Nephron progenitor cell (in vitro differentiated cells): ENCODE data around the gene ADAMTSL5.
"Not testable (repeated sequence)": the region's sequence is repeated elsewhere in the genome, so short reads cannot be mapped to it uniquely, and the experiment has no call there.

Experiments used
- DNase-seq: peaks from one replicate; pipeline ENCODE4 v3.0.0; 2021
- H3K27ac Mint-ChIP-seq: 2 replicates; pipeline ENCODE4 v1.8.0; 2021; ENCODE audit warnings: mild to moderate bottlenecking, moderate library complexity, mixed read lengths
- H3K27me3 Mint-ChIP-seq: 2 replicates; pipeline ENCODE4 v1.8.0; 2021; ENCODE audit warnings: mild to moderate bottlenecking, low read depth, mixed read lengths; ENCODE audit not compliant: poor library complexity
- H3K36me3 Mint-ChIP-seq: 2 replicates; pipeline ENCODE4 v1.8.0; 2021; ENCODE audit warnings: low read depth, mixed read lengths
- H3K4me1 Mint-ChIP-seq: 2 replicates; pipeline ENCODE4 v1.8.0; 2021; ENCODE audit warnings: mixed read lengths
- H3K4me3 Mint-ChIP-seq: 2 replicates; pipeline ENCODE4 v1.8.0; 2021; ENCODE audit warnings: mild to moderate bottlenecking, moderate library complexity, mixed read lengths
- H3K9me3 Mint-ChIP-seq: 2 replicates; pipeline ENCODE4 v1.8.0; 2021; ENCODE audit warnings: mild to moderate bottlenecking, moderate library complexity, mixed read lengths
- CTCF ChIP-seq: fragments of 200-600 bp; sonication (generic); IDR thresholded peaks from 2 replicates; pipeline ENCODE4 v1.5.0; 2021; ENCODE audit warnings: antibody characterized with exemption

ADAMTSL5 gene

GRCh38 chr19:1531587-1531986, 18.8 kb upstream of the ADAMTSL5 start:
- no peak overlapping the region for H3K27ac Mint-ChIP-seq
- no peak for DNase-seq
- no peaks in the 10 kb centered on the region for H3K4me1 Mint-ChIP-seq
- no peak overlapping the region for H3K4me3 Mint-ChIP-seq
- no peaks in the 10 kb centered on the region for H3K9me3 Mint-ChIP-seq
- no peak for TF ChIP-seq CTCF
- H3K36me3 Mint-ChIP-seq = no peaks in the 10 kb centered on the region
- H3K27me3 Mint-ChIP-seq = peaks cover 61% of the 10 kb centered on the region

GRCh38 chr19:1530856-1531255, 18.0 kb upstream of the ADAMTSL5 start:
- H3K27me3 Mint-ChIP-seq = peaks cover 69% of the 10 kb centered on the region
- not testable (repeated sequence) for H3K4me1 Mint-ChIP-seq, H3K9me3 Mint-ChIP-seq, H3K36me3 Mint-ChIP-seq, H3K4me3 Mint-ChIP-seq, DNase-seq, H3K27ac Mint-ChIP-seq

GRCh38 chr19:1529430-1529816, 16.6 kb upstream of the ADAMTSL5 start:
- no peak for DNase-seq
- Mint-ChIP-seq H3K36me3 (no peaks in the 10 kb centered on the region), H3K27me3 (peaks cover 78% of the 10 kb centered on the region), H3K9me3 (no peaks in the 10 kb centered on the region), H3K4me1 (peaks cover 6% of the 10 kb centered on the region), H3K4me3 (no peak overlapping the region), H3K27ac (no peak overlapping the region)
- TF ChIP-seq CTCF = no peak

GRCh38 chr19:1528596-1529429, 16.0 kb upstream of the ADAMTSL5 start:
- DNase-seq = no peak
- Mint-ChIP-seq H3K36me3 (no peaks in the 10 kb centered on the region), H3K27me3 (peaks cover 77% of the 10 kb centered on the region), H3K9me3 (no peaks in the 10 kb centered on the region), H3K27ac (no peak overlapping the region), H3K4me1 (peaks cover 8% of the 10 kb centered on the region), H3K4me3 (no peak overlapping the region)
- no peak for TF ChIP-seq CTCF

- no peak for TF ChIP-seq CTCF
Observed at GRCh38 chr19:1527650-1528309, 15.0 kb upstream of the ADAMTSL5 start.

GRCh38 chr19:1526979-1527649, 14.3 kb upstream of the ADAMTSL5 start:
- DNase-seq = no peak
- H3K9me3 Mint-ChIP-seq = no peaks in the 10 kb centered on the region
- H3K36me3 Mint-ChIP-seq = no peaks in the 10 kb centered on the region
- peaks cover 8% of the 10 kb centered on the region for H3K4me1 Mint-ChIP-seq
- H3K27ac Mint-ChIP-seq = no peak overlapping the region
- peaks cover 77% of the 10 kb centered on the region for H3K27me3 Mint-ChIP-seq
- H3K4me3 Mint-ChIP-seq = no peak overlapping the region
- no peak for TF ChIP-seq CTCF

More at GRCh38 chr19:1527650-1528309, 15.0 kb upstream of the ADAMTSL5 start:
- no peaks in the 10 kb centered on the region for H3K9me3 Mint-ChIP-seq
- H3K36me3 Mint-ChIP-seq = no peaks in the 10 kb centered on the region
- peaks cover 8% of the 10 kb centered on the region for H3K4me1 Mint-ChIP-seq
- H3K27ac Mint-ChIP-seq = no peak overlapping the region
- no peak overlapping the region for H3K4me3 Mint-ChIP-seq
- no peak for DNase-seq
- H3K27me3 Mint-ChIP-seq = peaks cover 77% of the 10 kb centered on the region
